H1 (cell line): Measurements from ENCODE around the gene DDX51. TPM values are rescaled to one million over a fixed set of nuclear protein-coding genes. Genes with fewer than 3 reads are reported as not detected.

Source experiments
- CBX5 ChIP-seq: fragments of 300-800, 300-1000 bp; sonication (generic); IDR thresholded peaks from 2 replicates; pipeline ENCODE4 v1.7.1; 2016; ENCODE audit warnings: antibody characterized with exemption, low read length, low read depth
- GTF2F1 ChIP-seq: IDR thresholded peaks from 2 replicates; pipeline ENCODE4 v1.6.1; 2012; ENCODE audit warnings: low read depth, low read length, improper control_type of control experiment, borderline replicate concordance
- RNF2 ChIP-seq: fragments of 200-900, 300-1000 bp; sonication (generic); IDR thresholded peaks from 2 replicates; pipeline ENCODE4 v1.7.1; 2016; ENCODE audit warnings: borderline replicate concordance, low read depth, mild to moderate bottlenecking, antibody characterized with exemption, low read length; ENCODE audit not compliant: poor library complexity, severe bottlenecking; ENCODE audit errors: missing control alignments
- polyA plus RNA-seq, 7 experiments: library from polyadenylated mRNA; depleted of rRNA in 3 of 7; stranded (reverse) in 5 of 7; unstranded in 2 of 7; fragments of >200 nt in 5 of 7; fragments of 200-250 nt in 2 of 7; gene quantifications; 1 replicate in 5 of 7; 2 replicates in 1 of 7; 4 replicates in 1 of 7; pipeline versions ENCODE4 v1.2.1 to v1.2.3, GENCODE V29; 2011 to 2013; ENCODE audit warnings: missing spikeins in 2 of 7, mixed read lengths in 2 of 7
- total RNA-seq: library from RNA; stranded (reverse); fragmentation: NEBNext Ultra II Directional; extraction: Animal tissue kit (Norgen Biotek cat#: 25700); gene quantifications from 2 replicates; pipeline ENCODE4 v1.2.1, GENCODE V29; 2021

DDX51 gene
- total and polyA plus RNA-seq, 2 of the 8 experiments (the other 6 are each of a cell fraction or from before 2014, with no cell fraction given), result 11.2 to 24.4 TPM

DNA sequence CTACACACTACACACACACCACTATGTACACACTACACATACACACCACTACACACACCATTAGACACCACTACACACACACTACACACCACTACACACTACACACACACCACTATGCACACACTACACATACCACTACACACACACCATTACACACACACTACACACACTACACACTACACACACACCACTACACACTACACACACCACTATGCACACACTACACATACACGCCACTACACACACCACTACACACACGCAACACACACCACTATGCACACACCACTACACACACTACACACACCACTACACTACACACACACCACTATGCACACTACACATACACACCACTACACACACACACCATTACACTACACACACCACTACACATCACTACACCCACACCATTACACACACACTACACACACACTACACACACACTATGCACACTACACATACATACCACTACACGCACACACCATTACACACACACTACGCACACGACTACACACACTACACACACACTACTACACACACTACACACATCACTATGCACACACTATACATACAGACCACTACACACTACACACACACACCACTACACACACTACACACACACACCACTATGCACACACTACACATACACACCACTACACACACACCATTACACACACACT, 13.8 kb upstream of the DDX51 start (continued):
- TF ChIP-seq GTF2F1 (no peak), CBX5 (no peak), RNF2 (no peak)
